Measurements from ENCODE around the gene HSPG2.

GRCh38 chr1:21813542-21813941 is 123.6 kb downstream of the HSPG2 start:
- TF ChIP-seq POLR2A (IDR thresholded peaks at IDR 0.05) (no peak), CTCF (IDR thresholded peaks at IDR 0.05) (no peak)

Data from ovary (tissue), 3 donors.